H1 (cell line): ENCODE results near the gene NAV3. TPM values are rescaled to one million over a fixed set of nuclear protein-coding genes. Genes with fewer than 3 reads are reported as not detected.

ENCODE experiments used
- CHD1 ChIP-seq: IDR thresholded peaks from 2 replicates; pipeline ENCODE4 v1.6.1; 2012; ENCODE audit warnings: low read depth, low read length, improper control_type of control experiment
- CREB1 ChIP-seq: IDR thresholded peaks from 2 replicates; pipeline ENCODE4 v1.6.1; 2012; ENCODE audit warnings: inconsistent platforms
- POLR2AphosphoS5 ChIP-seq: IDR thresholded peaks from 2 replicates; pipeline ENCODE4 v1.6.1; 2011; ENCODE audit warnings: low read depth, low read length
- POU5F1 ChIP-seq: IDR thresholded peaks from 2 replicates; pipeline ENCODE4 v1.6.1; 2011; ENCODE audit warnings: low read depth, mild to moderate bottlenecking, low read length, moderate library complexity
- TCF12 ChIP-seq: IDR thresholded peaks from 2 replicates; pipeline ENCODE4 v1.6.1; 2011; ENCODE audit warnings: low read depth, mild to moderate bottlenecking, low read length
- YY1 ChIP-seq: IDR thresholded peaks from 2 replicates; pipeline ENCODE4 v1.6.1; 2011; ENCODE audit warnings: low read depth, mild to moderate bottlenecking, low read length
- polyA plus RNA-seq, 7 experiments: library from polyadenylated mRNA; depleted of rRNA in 3 of 7; stranded (reverse) in 5 of 7; unstranded in 2 of 7; fragments of >200 nt in 5 of 7; fragments of 200-250 nt in 2 of 7; gene quantifications; 1 replicate in 5 of 7; 2 replicates in 1 of 7; 4 replicates in 1 of 7; pipeline versions ENCODE4 v1.2.1 to v1.2.3, GENCODE V29; 2011 to 2013; ENCODE audit warnings: missing spikeins in 2 of 7, mixed read lengths in 2 of 7
- total RNA-seq: library from RNA; stranded (reverse); fragmentation: NEBNext Ultra II Directional; extraction: Animal tissue kit (Norgen Biotek cat#: 25700); gene quantifications from 2 replicates; pipeline ENCODE4 v1.2.1, GENCODE V29; 2021
- TF ChIP-seq, protein P1 (sequence below): fragments of 300-600 bp; sonication (generic); IDR thresholded peaks from 2 replicates; pipeline ENCODE4 v1.7.1; 2012; ENCODE audit warnings: low read length, moderate library complexity, mild to moderate bottlenecking, inconsistent platforms; ENCODE audit not compliant: insufficient replicate concordance
- TF ChIP-seq, protein P2 (sequence below): IDR thresholded peaks from 2 replicates; pipeline ENCODE4 v1.6.1; 2012; ENCODE audit warnings: inconsistent platforms

The NAV3 gene
- total and polyA plus RNA-seq, 2 of the 8 experiments (the other 6 are each of a cell fraction or from before 2014, with no cell fraction given): 0.47 to 5.0 TPM

DNA sequence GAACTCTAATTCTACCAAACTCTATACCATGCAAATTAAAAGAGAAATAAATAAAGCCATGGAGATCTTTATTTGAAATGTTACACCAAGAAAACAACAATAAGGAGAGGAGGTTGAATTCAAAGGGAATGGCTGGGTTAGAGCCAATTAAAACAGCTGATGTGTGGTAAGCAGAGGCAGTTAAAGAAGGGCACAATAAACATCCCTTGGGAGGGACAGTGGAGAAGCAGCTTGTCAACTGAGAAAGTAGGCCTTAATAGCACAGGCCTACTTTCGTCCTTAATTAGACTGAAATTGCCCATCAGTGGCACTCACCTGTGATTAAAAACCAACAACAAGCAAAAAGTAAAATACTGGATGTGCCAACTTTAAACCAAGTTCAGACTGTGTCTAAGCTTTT, 16.3 kb upstream of the NAV3 start (continued):
- TF ChIP-seq, protein P1, sequence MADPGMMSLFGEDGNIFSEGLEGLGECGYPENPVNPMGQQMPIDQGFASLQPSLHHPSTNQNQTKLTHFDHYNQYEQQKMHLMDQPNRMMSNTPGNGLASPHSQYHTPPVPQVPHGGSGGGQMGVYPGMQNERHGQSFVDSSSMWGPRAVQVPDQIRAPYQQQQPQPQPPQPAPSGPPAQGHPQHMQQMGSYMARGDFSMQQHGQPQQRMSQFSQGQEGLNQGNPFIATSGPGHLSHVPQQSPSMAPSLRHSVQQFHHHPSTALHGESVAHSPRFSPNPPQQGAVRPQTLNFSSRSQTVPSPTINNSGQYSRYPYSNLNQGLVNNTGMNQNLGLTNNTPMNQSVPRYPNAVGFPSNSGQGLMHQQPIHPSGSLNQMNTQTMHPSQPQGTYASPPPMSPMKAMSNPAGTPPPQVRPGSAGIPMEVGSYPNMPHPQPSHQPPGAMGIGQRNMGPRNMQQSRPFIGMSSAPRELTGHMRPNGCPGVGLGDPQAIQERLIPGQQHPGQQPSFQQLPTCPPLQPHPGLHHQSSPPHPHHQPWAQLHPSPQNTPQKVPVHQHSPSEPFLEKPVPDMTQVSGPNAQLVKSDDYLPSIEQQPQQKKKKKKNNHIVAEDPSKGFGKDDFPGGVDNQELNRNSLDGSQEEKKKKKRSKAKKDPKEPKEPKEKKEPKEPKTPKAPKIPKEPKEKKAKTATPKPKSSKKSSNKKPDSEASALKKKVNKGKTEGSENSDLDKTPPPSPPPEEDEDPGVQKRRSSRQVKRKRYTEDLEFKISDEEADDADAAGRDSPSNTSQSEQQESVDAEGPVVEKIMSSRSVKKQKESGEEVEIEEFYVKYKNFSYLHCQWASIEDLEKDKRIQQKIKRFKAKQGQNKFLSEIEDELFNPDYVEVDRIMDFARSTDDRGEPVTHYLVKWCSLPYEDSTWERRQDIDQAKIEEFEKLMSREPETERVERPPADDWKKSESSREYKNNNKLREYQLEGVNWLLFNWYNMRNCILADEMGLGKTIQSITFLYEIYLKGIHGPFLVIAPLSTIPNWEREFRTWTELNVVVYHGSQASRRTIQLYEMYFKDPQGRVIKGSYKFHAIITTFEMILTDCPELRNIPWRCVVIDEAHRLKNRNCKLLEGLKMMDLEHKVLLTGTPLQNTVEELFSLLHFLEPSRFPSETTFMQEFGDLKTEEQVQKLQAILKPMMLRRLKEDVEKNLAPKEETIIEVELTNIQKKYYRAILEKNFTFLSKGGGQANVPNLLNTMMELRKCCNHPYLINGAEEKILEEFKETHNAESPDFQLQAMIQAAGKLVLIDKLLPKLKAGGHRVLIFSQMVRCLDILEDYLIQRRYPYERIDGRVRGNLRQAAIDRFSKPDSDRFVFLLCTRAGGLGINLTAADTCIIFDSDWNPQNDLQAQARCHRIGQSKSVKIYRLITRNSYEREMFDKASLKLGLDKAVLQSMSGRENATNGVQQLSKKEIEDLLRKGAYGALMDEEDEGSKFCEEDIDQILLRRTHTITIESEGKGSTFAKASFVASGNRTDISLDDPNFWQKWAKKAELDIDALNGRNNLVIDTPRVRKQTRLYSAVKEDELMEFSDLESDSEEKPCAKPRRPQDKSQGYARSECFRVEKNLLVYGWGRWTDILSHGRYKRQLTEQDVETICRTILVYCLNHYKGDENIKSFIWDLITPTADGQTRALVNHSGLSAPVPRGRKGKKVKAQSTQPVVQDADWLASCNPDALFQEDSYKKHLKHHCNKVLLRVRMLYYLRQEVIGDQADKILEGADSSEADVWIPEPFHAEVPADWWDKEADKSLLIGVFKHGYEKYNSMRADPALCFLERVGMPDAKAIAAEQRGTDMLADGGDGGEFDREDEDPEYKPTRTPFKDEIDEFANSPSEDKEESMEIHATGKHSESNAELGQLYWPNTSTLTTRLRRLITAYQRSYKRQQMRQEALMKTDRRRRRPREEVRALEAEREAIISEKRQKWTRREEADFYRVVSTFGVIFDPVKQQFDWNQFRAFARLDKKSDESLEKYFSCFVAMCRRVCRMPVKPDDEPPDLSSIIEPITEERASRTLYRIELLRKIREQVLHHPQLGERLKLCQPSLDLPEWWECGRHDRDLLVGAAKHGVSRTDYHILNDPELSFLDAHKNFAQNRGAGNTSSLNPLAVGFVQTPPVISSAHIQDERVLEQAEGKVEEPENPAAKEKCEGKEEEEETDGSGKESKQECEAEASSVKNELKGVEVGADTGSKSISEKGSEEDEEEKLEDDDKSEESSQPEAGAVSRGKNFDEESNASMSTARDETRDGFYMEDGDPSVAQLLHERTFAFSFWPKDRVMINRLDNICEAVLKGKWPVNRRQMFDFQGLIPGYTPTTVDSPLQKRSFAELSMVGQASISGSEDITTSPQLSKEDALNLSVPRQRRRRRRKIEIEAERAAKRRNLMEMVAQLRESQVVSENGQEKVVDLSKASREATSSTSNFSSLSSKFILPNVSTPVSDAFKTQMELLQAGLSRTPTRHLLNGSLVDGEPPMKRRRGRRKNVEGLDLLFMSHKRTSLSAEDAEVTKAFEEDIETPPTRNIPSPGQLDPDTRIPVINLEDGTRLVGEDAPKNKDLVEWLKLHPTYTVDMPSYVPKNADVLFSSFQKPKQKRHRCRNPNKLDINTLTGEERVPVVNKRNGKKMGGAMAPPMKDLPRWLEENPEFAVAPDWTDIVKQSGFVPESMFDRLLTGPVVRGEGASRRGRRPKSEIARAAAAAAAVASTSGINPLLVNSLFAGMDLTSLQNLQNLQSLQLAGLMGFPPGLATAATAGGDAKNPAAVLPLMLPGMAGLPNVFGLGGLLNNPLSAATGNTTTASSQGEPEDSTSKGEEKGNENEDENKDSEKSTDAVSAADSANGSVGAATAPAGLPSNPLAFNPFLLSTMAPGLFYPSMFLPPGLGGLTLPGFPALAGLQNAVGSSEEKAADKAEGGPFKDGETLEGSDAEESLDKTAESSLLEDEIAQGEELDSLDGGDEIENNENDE: no peak
- TF ChIP-seq POU5F1 (no peak), CHD1 (no peak), YY1 (no peak), CREB1 (no peak), POLR2AphosphoS5 (no peak), TCF12 (no peak)
- TF ChIP-seq, protein P2, sequence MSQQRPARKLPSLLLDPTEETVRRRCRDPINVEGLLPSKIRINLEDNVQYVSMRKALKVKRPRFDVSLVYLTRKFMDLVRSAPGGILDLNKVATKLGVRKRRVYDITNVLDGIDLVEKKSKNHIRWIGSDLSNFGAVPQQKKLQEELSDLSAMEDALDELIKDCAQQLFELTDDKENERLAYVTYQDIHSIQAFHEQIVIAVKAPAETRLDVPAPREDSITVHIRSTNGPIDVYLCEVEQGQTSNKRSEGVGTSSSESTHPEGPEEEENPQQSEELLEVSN: no peak
